ENCODE results near the gene PLSCR2.
"Not testable (repeated sequence)": the region's sequence is repeated elsewhere in the genome, so short reads cannot be mapped to it uniquely, and the experiment has no call there.

The PLSCR2 gene

GRCh38 chr3:146431240-146431639 is 38.1 kb downstream of the PLSCR2 start:
- no peak for DNase-seq (ENCODE audit: low read depth)
- no peak overlapping the region for H3K4me3 ChIP-seq (ENCODE audit: low read depth, low read length)

DNA sequence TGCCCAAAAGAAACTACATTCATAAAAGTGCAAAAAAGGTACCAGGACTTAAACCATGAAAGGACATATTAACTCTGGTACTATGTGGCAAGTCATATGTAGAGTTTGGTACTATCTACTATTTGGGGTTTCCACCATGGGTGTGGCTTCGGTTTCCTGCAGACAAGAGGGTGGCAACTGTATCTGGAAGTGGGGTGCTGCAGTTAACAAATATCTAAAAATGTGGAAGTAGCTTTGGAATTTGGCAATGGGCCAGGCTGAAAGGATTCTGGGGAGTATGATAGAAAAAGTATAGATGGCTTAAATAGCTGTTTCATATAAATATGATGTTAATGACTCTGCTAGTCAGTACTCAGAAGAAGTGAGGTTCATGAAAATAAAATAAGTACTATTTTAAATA is 44.0 kb downstream of the PLSCR2 start:
- no peak overlapping the region for H3K4me3 ChIP-seq (ENCODE audit: low read depth, low read length)
- no peak for DNase-seq (ENCODE audit: low read depth)

DNA sequence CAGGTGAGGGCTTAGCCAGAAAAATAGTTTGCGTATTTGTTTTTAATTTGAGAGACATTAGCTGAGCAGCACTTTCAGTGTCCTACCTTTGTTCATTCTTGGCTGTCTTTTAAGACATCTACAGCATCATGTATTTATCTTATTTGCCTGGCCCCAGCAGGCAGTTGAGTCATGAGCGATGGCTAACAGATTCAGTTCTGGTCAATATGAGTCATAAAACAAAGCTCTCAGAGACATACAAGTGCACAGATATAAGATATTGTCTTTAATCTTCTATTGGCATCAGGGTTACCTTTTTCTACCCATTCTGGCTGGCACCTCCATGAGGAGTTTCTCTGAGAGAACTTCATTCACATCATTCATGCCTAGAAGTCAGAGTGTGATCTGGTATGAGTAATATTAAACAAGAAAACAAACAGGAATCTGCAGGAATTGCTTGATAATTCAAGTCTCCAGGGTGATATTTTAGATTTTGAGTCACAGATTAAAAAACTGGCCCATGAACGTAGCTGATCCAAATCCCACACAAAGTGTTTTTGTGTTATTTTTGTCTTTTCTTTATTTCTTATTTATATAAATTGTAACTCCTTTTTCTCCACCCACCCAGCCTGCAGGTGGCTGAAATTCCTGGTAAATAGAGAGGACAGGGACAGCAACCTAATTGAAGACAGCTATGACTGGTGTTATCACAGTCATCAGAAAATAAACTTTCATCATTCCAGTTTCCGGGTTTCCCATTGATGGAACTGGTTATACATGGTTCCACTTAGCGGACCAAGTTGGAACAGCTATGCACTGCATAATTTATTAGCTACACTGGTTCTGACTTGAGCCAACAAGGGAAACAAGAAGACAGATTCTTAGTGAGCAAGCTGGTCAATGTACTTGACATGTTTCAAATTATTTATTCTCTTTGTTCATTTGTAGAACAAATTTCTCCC is 47.3 kb downstream of the PLSCR2 start:
- DNase-seq (ENCODE audit: low read depth): peak; percentile 67
- no peak overlapping the region for H3K4me3 ChIP-seq (ENCODE audit: low read depth, low read length)

GRCh38 chr3:146416366-146416765 is 53.0 kb downstream of the PLSCR2 start:
- no peak overlapping the region for H3K4me3 ChIP-seq (ENCODE audit: low read depth, low read length)
- no peak for DNase-seq (ENCODE audit: low read depth)

GRCh38 chr3:146414010-146414409 is 55.4 kb downstream of the PLSCR2 start:
- no peak overlapping the region for H3K4me3 ChIP-seq (ENCODE audit: low read depth, low read length)
- DNase-seq (ENCODE audit: low read depth): no peak

DNA sequence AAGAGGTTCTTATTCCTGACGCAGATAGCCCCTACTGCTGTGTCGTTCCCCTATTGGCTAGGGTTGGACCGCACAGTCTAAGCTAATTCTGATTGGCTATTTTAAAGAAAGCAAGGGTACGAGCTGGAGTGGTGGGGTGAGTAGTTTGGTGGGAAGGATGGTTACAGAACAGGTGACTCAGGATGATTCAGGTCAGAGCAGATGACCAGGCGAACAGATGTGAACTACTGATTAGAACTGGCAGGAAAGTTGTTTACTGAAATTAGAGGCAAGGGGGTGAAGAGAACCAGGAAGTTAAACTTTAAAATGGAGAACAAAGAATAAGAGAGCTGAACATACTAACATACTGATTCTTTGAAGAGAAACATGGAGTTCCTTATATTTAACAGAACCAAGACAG is 56.6 kb downstream of the PLSCR2 start:
- DNase-seq (ENCODE audit: low read depth); H3K4me3 ChIP-seq (ENCODE audit: low read depth, low read length): not testable (repeated sequence)

- DNase-seq (ENCODE audit: low read depth): no peak
- no peak overlapping the region for H3K4me3 ChIP-seq (ENCODE audit: low read depth, low read length)
These were observed 61.4 kb downstream of the PLSCR2 start for GRCh38 chr3:146407956-146408355.

GRCh38 chr3:146404436-146404835 is 64.9 kb downstream of the PLSCR2 start:
- DNase-seq (ENCODE audit: low read depth): peak; percentile 42
- no peak overlapping the region for H3K4me3 ChIP-seq (ENCODE audit: low read depth, low read length)

- DNase-seq (ENCODE audit: low read depth): no peak
- H3K4me3 ChIP-seq (ENCODE audit: low read depth, low read length): no peak overlapping the region
These were observed 65.6 kb downstream of the PLSCR2 start for GRCh38 chr3:146403792-146404191.

- H3K4me3 ChIP-seq (ENCODE audit: low read depth, low read length): no peak overlapping the region
- no peak for DNase-seq (ENCODE audit: low read depth)
These were observed 72.6 kb downstream of the PLSCR2 start for GRCh38 chr3:146396792-146397191.

GRCh38 chr3:146395164-146395563 is 74.2 kb downstream of the PLSCR2 start:
- DNase-seq (ENCODE audit: low read depth): no peak

DNA sequence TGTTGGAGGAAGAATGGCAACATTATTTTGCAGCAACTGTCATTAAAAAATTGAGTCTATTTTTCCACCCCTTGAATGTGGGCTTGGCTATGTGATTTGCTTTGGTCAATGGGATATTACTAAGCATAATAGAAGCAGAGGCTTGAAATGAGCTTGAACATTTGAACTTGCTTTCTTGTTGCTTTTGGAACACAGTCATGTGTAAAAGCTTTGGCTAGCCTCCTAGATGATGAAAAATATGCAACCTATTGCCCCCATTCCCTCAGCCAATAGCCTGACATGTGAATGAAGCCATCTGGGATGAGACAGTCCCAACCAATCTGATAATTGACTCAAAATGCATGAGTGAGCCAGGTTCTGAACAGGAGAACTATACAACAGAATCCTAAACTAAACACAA is 78.4 kb downstream of the PLSCR2 start:
- DNase-seq (ENCODE audit: low read depth): peak; percentile 95
- no peak overlapping the region for H3K4me3 ChIP-seq (ENCODE audit: low read depth, low read length)

More at GRCh38 chr3:146395164-146395563, 74.2 kb downstream of the PLSCR2 start:
- H3K4me3 ChIP-seq (ENCODE audit: low read depth, low read length): no peak overlapping the region

DNA sequence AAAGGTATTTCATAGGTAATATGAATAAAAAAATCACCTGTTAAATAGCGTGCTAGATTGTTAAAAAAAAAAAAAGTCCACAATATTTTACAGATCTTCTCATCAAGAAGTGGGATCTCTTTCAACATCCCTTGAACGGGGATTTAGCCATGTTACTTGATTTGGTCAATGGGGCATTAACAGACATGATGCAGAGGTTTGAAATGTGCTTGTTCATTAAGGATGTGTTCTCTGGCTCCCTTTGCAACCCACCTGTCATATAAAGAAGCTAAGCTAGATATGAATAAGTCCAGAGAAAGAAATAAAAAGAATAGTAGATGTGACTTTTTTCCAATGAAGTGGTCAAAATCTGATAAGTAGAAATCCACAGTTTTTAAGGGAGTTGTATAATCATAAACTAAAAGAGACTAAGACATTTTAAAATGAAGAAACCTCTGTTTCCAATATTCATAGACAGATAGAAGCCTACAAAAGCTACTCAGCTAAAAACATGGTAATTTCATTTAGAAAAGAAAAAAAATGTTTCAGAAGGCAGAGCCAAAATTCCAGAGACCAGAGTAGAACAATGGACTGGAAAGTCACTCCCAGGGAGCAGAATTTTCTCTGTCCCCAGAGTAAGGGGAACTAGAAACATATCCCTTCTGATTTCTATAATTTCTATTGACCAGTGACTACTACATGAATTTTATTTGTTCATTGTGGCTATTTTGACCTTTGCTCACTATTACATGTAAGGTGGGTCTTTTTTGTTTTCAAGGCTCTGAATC is 79.2 kb downstream of the PLSCR2 start:
- DNase-seq (ENCODE audit: low read depth): no peak
- no peak overlapping the region for H3K4me3 ChIP-seq (ENCODE audit: low read depth, low read length)

DNA sequence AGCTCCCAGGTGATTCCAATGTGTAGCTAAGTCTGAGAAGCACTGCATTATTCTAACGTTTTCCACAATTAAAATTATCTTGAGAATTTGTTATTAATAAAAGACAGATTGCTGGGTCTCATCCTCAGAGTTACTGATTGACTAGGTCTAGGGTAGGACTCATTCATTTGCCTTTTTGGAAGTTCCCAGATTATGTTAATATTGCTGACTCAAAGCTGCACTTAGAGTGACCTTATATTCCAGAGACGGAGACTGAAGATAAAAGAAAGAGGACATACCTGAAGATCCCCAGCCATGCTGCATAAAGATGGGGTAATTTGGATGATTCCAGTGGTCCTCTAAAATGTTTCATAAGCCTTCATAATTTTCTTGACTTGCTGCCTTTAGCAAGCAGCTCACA is 81.8 kb downstream of the PLSCR2 start:
- DNase-seq (ENCODE audit: low read depth): no peak
- no peak overlapping the region for H3K4me3 ChIP-seq (ENCODE audit: low read depth, low read length)

GRCh38 chr3:146386936-146387335 is 82.4 kb downstream of the PLSCR2 start:
- no peak overlapping the region for H3K4me3 ChIP-seq (ENCODE audit: low read depth, low read length)
- DNase-seq (ENCODE audit: low read depth): no peak

- no peak overlapping the region for H3K4me3 ChIP-seq (ENCODE audit: low read depth, low read length)
- DNase-seq (ENCODE audit: low read depth): no peak
These were observed 84.6 kb downstream of the PLSCR2 start for GRCh38 chr3:146384786-146385185.
